Neural progenitor cell (in vitro differentiated cells): ENCODE results near the gene IST1. TPM values are rescaled to one million over a fixed set of nuclear protein-coding genes. Genes with fewer than 3 reads are reported as not detected.

ENCODE experiments used
- DNase-seq: peaks from one replicate; pipeline ENCODE4 v3.0.0-alpha.2; 2016; ENCODE audit warnings: low spot score
- H2AFZ ChIP-seq: fragments of 200-600 bp; sonication (generic); replicated peaks from 2 replicates; pipeline ENCODE4 v1.6.1; 2016; ENCODE audit warnings: antibody characterized with exemption
- H3F3A ChIP-seq: fragments of 200-600 bp; sonication (generic); 2 replicates; pipeline ENCODE4 v1.6.1; 2016; ENCODE audit warnings: antibody characterized with exemption, low read depth
- H3K27ac ChIP-seq: fragments of 200-600 bp; sonication (generic); 2 replicates; pipeline ENCODE4 v1.5.1; 2016; ENCODE audit warnings: mild to moderate bottlenecking
- H3K27me3 ChIP-seq: fragments of 200-600 bp; sonication (generic); 2 replicates; pipeline ENCODE4 v1.6.1; 2016; ENCODE audit warnings: mild to moderate bottlenecking, moderate library complexity
- H3K36me3 ChIP-seq: fragments of 200-600 bp; sonication (generic); 2 replicates; pipeline ENCODE4 v1.5.1; 2016
- H3K4me1 ChIP-seq: fragments of 200-600 bp; sonication (generic); 2 replicates; pipeline ENCODE4 v1.6.1; 2016; ENCODE audit warnings: mixed run types
- H3K4me2 ChIP-seq: fragments of 200-600 bp; sonication (generic); 2 replicates; pipeline ENCODE4 v1.6.1; 2016
- H3K4me3 ChIP-seq: fragments of 200-600 bp; sonication (generic); 2 replicates; pipeline ENCODE4 v1.5.1; 2016
- H3K79me2 ChIP-seq: fragments of 200-600 bp; sonication (generic); 2 replicates; pipeline ENCODE4 v1.6.1; 2016; ENCODE audit warnings: low read depth
- H3K9ac ChIP-seq: fragments of 200-600 bp; sonication (generic); 2 replicates; pipeline ENCODE4 v1.6.1; 2016
- H3K9me3 ChIP-seq: fragments of 200-600 bp; sonication (generic); 2 replicates; pipeline ENCODE4 v1.5.1; 2016; ENCODE audit warnings: low read depth
- H4K20me1 ChIP-seq: fragments of 200-600 bp; sonication (generic); 2 replicates; pipeline ENCODE4 v1.6.1; 2016; ENCODE audit warnings: low read depth
- H3K27ac Mint-ChIP-seq: 3 replicates; pipeline ENCODE4 v1.8.0; 2021; ENCODE audit warnings: mixed read lengths
- H3K27me3 Mint-ChIP-seq: 2 replicates; pipeline ENCODE4 v1.8.0; 2022; ENCODE audit warnings: low read depth, mild to moderate bottlenecking, inconsistent platforms, moderate library complexity, mixed read lengths; ENCODE audit not compliant: insufficient read depth
- H3K36me3 Mint-ChIP-seq: 3 replicates; pipeline ENCODE4 v1.8.0; 2021; ENCODE audit warnings: mixed read lengths
- H3K4me1 Mint-ChIP-seq: 3 replicates; pipeline ENCODE4 v1.8.0; 2021; ENCODE audit warnings: mixed read lengths
- H3K4me3 Mint-ChIP-seq: 3 replicates; pipeline ENCODE4 v1.8.0; 2021; ENCODE audit warnings: mild to moderate bottlenecking, moderate library complexity, mixed read lengths
- H3K9me3 Mint-ChIP-seq: 3 replicates; pipeline ENCODE4 v1.8.0; 2020; ENCODE audit warnings: mixed read lengths
- EZH2 ChIP-seq: fragments of 200-600 bp; sonication (generic); IDR thresholded peaks from 2 replicates; pipeline ENCODE4 v1.6.1; 2017; ENCODE audit warnings: antibody characterized with exemption, mild to moderate bottlenecking, moderate library complexity
- EZH2phosphoT487 ChIP-seq: fragments of 200-600 bp; sonication (generic); IDR thresholded peaks from 2 replicates; pipeline ENCODE4 v1.6.1; 2017; ENCODE audit warnings: antibody characterized with exemption
- total RNA-seq: library from RNA; depleted of rRNA; stranded (reverse); fragments of >200 nt; gene quantifications from 2 replicates; pipeline ENCODE4 v1.2.3, GENCODE V29; 2015; ENCODE audit warnings: low replicate concordance
- TF ChIP-seq, protein P1 (sequence below): fragments of 200-600 bp; sonication (generic); IDR thresholded peaks from 2 replicates; pipeline ENCODE4 v1.5.1; 2017; ENCODE audit warnings: antibody characterized with exemption, mild to moderate bottlenecking

Gene IST1
- total RNA-seq, 1 donor from 2014 or later = 400 TPM

DNA sequence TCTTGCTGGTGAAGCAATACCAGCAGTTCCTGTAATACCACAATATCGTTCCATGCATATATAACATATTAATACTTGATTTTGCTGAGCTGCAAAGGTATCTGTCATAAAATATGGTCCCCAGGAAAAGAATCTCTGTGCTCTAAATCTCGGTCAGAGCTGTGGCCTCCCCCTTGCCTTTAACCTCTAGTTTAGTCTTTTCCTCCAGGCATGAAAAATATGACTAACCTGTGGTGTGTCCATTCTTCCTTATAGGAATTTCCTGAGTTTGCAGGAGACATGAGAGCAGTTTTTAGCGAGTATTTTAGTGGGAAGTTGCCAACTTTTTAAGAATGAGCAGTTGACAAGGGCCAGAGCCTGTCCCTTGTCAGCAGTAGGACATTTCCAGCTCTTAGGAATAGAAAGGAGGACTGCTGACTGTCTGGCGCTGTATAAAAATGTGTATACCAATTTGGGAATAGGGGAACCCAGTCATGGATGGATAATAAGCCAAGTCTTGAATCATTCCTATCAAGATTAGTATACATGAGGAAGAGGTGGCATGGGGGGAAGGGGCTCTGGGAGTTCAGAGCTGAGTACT, 40.9 kb upstream of the IST1 start:
- Histone ChIP-seq H3K27ac (no peak overlapping the region), H3K4me2 (no peak overlapping the region), H4K20me1 (peaks cover 34% of the 10 kb centered on the region), H3K4me1 (no peaks in the 10 kb centered on the region), H3F3A (peaks cover 5% of the 10 kb centered on the region), H3K36me3 (no peaks in the 10 kb centered on the region), H3K9me3 (no peaks in the 10 kb centered on the region), H3K79me2 (peaks cover 11% of the 10 kb centered on the region), H2AFZ (no peak overlapping the region), H3K27me3 (no peaks in the 10 kb centered on the region), H3K9ac (no peak overlapping the region), H3K4me3 (no peak overlapping the region)
- Mint-ChIP-seq H3K4me1 (no peaks in the 10 kb centered on the region), H3K27me3 (peaks cover 15% of the 10 kb centered on the region), H3K36me3 (peaks cover 20% of the 10 kb centered on the region), H3K4me3 (no peak overlapping the region), H3K27ac (no peak overlapping the region), H3K9me3 (no peaks in the 10 kb centered on the region)
- DNase-seq = no peak
- TF ChIP-seq EZH2phosphoT487 (no peak), EZH2 (no peak)
- TF ChIP-seq, protein P1, sequence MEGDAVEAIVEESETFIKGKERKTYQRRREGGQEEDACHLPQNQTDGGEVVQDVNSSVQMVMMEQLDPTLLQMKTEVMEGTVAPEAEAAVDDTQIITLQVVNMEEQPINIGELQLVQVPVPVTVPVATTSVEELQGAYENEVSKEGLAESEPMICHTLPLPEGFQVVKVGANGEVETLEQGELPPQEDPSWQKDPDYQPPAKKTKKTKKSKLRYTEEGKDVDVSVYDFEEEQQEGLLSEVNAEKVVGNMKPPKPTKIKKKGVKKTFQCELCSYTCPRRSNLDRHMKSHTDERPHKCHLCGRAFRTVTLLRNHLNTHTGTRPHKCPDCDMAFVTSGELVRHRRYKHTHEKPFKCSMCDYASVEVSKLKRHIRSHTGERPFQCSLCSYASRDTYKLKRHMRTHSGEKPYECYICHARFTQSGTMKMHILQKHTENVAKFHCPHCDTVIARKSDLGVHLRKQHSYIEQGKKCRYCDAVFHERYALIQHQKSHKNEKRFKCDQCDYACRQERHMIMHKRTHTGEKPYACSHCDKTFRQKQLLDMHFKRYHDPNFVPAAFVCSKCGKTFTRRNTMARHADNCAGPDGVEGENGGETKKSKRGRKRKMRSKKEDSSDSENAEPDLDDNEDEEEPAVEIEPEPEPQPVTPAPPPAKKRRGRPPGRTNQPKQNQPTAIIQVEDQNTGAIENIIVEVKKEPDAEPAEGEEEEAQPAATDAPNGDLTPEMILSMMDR = no peak

- TF ChIP-seq EZH2phosphoT487 (no peak), EZH2 (no peak)
- Histone ChIP-seq H2AFZ (no peak overlapping the region), H3K4me1 (no peaks in the 10 kb centered on the region), H3K4me3 (no peak overlapping the region), H3K27me3 (no peaks in the 10 kb centered on the region), H3K27ac (no peak overlapping the region), H3K36me3 (no peaks in the 10 kb centered on the region), H3F3A (peaks cover 5% of the 10 kb centered on the region), H3K9me3 (no peaks in the 10 kb centered on the region), H3K9ac (no peak overlapping the region), H3K4me2 (no peak overlapping the region), H4K20me1 (peaks cover 34% of the 10 kb centered on the region), H3K79me2 (peaks cover 11% of the 10 kb centered on the region)
- Mint-ChIP-seq H3K27me3 (peaks cover 11% of the 10 kb centered on the region), H3K9me3 (no peaks in the 10 kb centered on the region), H3K27ac (no peak overlapping the region), H3K4me1 (no peaks in the 10 kb centered on the region), H3K4me3 (no peak overlapping the region), H3K36me3 (peaks cover 20% of the 10 kb centered on the region)
- DNase-seq = no peak
Observed at GRCh38 chr16:71855937-71856662, 39.2 kb upstream of the IST1 start.

- Mint-ChIP-seq H3K27me3 (peaks cover 7% of the 10 kb centered on the region), H3K4me3 (no peak overlapping the region), H3K9me3 (no peaks in the 10 kb centered on the region), H3K4me1 (no peaks in the 10 kb centered on the region), H3K27ac (no peak overlapping the region), H3K36me3 (peaks cover 25% of the 10 kb centered on the region)
- Histone ChIP-seq H3K4me1 (no peaks in the 10 kb centered on the region), H3K4me2 (no peak overlapping the region), H3K27me3 (no peaks in the 10 kb centered on the region), H2AFZ (no peak overlapping the region), H3K9ac (no peak overlapping the region), H3K9me3 (no peaks in the 10 kb centered on the region), H4K20me1 (peaks cover 20% of the 10 kb centered on the region), H3F3A (peaks cover 5% of the 10 kb centered on the region), H3K27ac (no peak overlapping the region), H3K4me3 (no peak overlapping the region), H3K79me2 (peaks cover 6% of the 10 kb centered on the region), H3K36me3 (no peaks in the 10 kb centered on the region)
- no peak for DNase-seq
- TF ChIP-seq EZH2phosphoT487 = no peak
- TF ChIP-seq EZH2 = no peak
- TF ChIP-seq, protein P1 = no peak
Observed at GRCh38 chr16:71859762-71860521, 35.4 kb upstream of the IST1 start.
